Measurements from ENCODE around the gene ATP5F1E.

- TF ChIP-seq TAF1 (conservative IDR thresholded peaks at IDR 0.05) (no peak), CTCF (IDR thresholded peaks at IDR 0.05; ENCODE audit: low read depth, low read length, missing input control) (no peak), RAD21 (IDR thresholded peaks at IDR 0.05) (no peak), REST (IDR thresholded peaks at IDR 0.05) (no peak), JUND (IDR thresholded peaks at IDR 0.05) (no peak), FOXA1 (IDR thresholded peaks at IDR 0.05) (no peak), MAX (IDR thresholded peaks at IDR 0.05) (no peak), YY1 (IDR thresholded peaks at IDR 0.05) (no peak), NR2F2 (IDR thresholded peaks at IDR 0.05) (no peak), EGR1 (IDR thresholded peaks at IDR 0.05; ENCODE audit: low read depth in 2 of 2) (no peak), SP1 (IDR thresholded peaks at IDR 0.05) (no peak)
These were observed 34.9 kb downstream of the ATP5F1E start for GRCh38 chr20:58997141-58997770.

Data from liver (tissue), 3 donors.